HL-60 (cell line): ENCODE measurements around the gene NEK7.

Experiments
- GABPA ChIP-seq: IDR thresholded peaks from 2 replicates; pipeline ENCODE4 v1.6.1; 2012; ENCODE audit warnings: low read depth
- POLR2AphosphoS5 ChIP-seq: IDR thresholded peaks from 2 replicates; pipeline ENCODE4 v1.6.1; 2012; ENCODE audit warnings: low read depth
- TF ChIP-seq, protein P1 (sequence below): IDR thresholded peaks from one replicate; pipeline ENCODE4 v1.5.1; 2011; ENCODE audit warnings: low read length, control low read depth, inconsistent platforms; ENCODE audit not compliant: insufficient read depth

DNA sequence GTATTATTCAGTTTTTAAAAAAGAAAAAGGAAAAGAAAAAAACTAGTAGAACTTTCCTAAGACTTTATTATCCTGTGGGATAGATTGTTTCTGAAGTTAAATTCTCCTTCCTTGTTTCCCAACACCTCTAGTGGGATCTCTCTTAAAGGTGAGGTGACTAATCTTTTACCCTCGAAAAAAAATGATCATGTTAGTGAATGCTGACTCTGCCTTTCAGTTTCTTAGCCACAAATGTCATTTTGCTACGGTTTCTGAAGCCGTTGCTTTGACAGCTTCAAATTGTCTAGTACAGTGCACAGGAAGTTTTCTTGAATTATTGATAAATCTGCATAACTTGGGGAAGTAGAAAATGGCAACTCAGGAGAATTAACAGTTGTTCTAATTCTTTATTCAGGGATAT lies 13.0 kb upstream of the NEK7 start:
- TF ChIP-seq, protein P1, sequence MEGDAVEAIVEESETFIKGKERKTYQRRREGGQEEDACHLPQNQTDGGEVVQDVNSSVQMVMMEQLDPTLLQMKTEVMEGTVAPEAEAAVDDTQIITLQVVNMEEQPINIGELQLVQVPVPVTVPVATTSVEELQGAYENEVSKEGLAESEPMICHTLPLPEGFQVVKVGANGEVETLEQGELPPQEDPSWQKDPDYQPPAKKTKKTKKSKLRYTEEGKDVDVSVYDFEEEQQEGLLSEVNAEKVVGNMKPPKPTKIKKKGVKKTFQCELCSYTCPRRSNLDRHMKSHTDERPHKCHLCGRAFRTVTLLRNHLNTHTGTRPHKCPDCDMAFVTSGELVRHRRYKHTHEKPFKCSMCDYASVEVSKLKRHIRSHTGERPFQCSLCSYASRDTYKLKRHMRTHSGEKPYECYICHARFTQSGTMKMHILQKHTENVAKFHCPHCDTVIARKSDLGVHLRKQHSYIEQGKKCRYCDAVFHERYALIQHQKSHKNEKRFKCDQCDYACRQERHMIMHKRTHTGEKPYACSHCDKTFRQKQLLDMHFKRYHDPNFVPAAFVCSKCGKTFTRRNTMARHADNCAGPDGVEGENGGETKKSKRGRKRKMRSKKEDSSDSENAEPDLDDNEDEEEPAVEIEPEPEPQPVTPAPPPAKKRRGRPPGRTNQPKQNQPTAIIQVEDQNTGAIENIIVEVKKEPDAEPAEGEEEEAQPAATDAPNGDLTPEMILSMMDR = no peak
- no peak for TF ChIP-seq GABPA
- TF ChIP-seq POLR2AphosphoS5 = no peak
